ENCODE data around the gene C11orf52. TPM values are rescaled to one million over a fixed set of nuclear protein-coding genes. Genes with fewer than 3 reads are reported as not detected.

Gene C11orf52
- total and polyA plus RNA-seq, 4 donors: 4.2 to 10.9 (median 7.4) TPM

DNA sequence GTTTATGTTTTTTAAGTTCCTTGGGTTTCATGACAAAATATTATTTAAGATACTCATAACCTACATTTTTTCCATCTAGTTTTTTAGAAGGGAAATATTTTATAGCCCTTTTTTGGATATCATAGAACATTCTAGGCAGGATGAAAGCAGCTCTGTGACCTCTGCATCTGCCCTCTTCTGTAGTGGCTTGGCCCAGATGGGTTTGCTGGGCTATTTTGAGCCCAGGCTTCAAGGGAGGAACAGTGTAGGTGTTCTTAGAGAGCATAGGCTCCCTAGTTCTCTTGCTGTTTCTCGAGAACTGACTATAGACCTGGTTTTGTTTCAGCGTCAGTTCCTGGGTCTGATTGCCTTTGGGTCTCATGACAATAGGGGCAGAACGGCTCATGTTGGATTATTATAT, 50.6 kb downstream of the C11orf52 start:
- TF ChIP-seq JUND (IDR thresholded peaks at IDR 0.05) (no peak), FOXA1 (IDR thresholded peaks at IDR 0.05) (no peak), YY1 (IDR thresholded peaks at IDR 0.05) (no peak), NR2F2 (IDR thresholded peaks at IDR 0.05) (no peak), HNF4G (IDR thresholded peaks at IDR 0.05) (no peak)
- TF ChIP-seq, protein P1, sequence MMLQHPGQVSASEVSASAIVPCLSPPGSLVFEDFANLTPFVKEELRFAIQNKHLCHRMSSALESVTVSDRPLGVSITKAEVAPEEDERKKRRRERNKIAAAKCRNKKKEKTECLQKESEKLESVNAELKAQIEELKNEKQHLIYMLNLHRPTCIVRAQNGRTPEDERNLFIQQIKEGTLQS (IDR thresholded peaks at IDR 0.05): no peak
- TF ChIP-seq, protein P2, sequence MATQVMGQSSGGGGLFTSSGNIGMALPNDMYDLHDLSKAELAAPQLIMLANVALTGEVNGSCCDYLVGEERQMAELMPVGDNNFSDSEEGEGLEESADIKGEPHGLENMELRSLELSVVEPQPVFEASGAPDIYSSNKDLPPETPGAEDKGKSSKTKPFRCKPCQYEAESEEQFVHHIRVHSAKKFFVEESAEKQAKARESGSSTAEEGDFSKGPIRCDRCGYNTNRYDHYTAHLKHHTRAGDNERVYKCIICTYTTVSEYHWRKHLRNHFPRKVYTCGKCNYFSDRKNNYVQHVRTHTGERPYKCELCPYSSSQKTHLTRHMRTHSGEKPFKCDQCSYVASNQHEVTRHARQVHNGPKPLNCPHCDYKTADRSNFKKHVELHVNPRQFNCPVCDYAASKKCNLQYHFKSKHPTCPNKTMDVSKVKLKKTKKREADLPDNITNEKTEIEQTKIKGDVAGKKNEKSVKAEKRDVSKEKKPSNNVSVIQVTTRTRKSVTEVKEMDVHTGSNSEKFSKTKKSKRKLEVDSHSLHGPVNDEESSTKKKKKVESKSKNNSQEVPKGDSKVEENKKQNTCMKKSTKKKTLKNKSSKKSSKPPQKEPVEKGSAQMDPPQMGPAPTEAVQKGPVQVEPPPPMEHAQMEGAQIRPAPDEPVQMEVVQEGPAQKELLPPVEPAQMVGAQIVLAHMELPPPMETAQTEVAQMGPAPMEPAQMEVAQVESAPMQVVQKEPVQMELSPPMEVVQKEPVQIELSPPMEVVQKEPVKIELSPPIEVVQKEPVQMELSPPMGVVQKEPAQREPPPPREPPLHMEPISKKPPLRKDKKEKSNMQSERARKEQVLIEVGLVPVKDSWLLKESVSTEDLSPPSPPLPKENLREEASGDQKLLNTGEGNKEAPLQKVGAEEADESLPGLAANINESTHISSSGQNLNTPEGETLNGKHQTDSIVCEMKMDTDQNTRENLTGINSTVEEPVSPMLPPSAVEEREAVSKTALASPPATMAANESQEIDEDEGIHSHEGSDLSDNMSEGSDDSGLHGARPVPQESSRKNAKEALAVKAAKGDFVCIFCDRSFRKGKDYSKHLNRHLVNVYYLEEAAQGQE (IDR thresholded peaks at IDR 0.05): no peak
- Histone ChIP-seq H3K4me1 (ENCODE audit: control insufficient read depth in 4 of 4, insufficient read depth in 4 of 4, low read length in 3 of 4) (no peaks in the 10 kb centered on the region), H3K9ac (ENCODE audit: low read depth in 1 of 2, low read length in 2 of 2) (no peak overlapping the region), H3K27ac (ENCODE audit: low read depth in 1 of 2, low read length in 2 of 2) (no peak overlapping the region), H3K4me3 (ENCODE audit: low read depth in 1 of 3, low read length in 3 of 3) (no peak overlapping the region), H3K9me3 (ENCODE audit: control insufficient read depth in 4 of 4, low read length in 3 of 4) (no peaks in the 10 kb centered on the region), H3K36me3 (ENCODE audit: control insufficient read depth in 4 of 4, insufficient read depth in 3 of 4, low read depth in 1 of 4, low read length in 3 of 4) (peaks cover 0 to 5% (median 2%) of the 10 kb centered on the region in 4 donors), H3K27me3 (ENCODE audit: control insufficient read depth in 4 of 4, insufficient read depth in 4 of 4, low read length in 3 of 4) (no peaks in the 10 kb centered on the region)
- no peak for DNase-seq (ENCODE audit: low spot score)
- WGBS: 97% methylated on average over 3 of the region's 3 CpGs

DNA sequence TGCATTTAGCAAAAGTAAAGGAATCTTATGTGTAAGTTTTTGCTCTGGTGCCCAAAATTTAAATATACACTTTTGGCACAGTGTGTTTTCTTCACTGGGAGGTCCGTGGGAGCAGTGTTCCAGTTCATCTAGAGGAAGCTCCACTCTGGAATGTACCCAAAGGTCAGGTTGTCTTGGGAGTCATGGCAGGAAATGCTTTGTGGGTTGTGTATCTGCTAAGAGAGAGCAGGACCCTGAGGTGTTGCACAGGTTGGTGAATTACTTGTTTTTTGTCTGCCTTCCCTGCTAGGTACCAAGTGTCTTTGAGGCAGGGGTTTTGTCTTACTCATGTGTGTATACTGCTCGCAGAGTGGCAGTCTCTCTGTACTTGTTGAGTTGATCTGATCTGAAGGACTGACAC, 55.7 kb downstream of the C11orf52 start:
- WGBS: 78% methylated on average over 2 of the region's 2 CpGs
- no peak for TF ChIP-seq YY1 (IDR thresholded peaks at IDR 0.05)
- TF ChIP-seq, protein P3, sequence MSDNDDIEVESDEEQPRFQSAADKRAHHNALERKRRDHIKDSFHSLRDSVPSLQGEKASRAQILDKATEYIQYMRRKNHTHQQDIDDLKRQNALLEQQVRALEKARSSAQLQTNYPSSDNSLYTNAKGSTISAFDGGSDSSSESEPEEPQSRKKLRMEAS (IDR thresholded peaks at IDR 0.05): no peak
- no peak for TF ChIP-seq EGR1 (IDR thresholded peaks at IDR 0.05; ENCODE audit: low read depth in 2 of 2)
- TF ChIP-seq GABPA (IDR thresholded peaks at IDR 0.05 in 1 of 2, conservative IDR thresholded peaks at IDR 0.05 in 1 of 2): no peak
- TF ChIP-seq, protein P4, sequence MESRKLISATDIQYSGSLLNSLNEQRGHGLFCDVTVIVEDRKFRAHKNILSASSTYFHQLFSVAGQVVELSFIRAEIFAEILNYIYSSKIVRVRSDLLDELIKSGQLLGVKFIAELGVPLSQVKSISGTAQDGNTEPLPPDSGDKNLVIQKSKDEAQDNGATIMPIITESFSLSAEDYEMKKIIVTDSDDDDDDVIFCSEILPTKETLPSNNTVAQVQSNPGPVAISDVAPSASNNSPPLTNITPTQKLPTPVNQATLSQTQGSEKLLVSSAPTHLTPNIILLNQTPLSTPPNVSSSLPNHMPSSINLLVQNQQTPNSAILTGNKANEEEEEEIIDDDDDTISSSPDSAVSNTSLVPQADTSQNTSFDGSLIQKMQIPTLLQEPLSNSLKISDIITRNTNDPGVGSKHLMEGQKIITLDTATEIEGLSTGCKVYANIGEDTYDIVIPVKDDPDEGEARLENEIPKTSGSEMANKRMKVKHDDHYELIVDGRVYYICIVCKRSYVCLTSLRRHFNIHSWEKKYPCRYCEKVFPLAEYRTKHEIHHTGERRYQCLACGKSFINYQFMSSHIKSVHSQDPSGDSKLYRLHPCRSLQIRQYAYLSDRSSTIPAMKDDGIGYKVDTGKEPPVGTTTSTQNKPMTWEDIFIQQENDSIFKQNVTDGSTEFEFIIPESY (IDR thresholded peaks at IDR 0.05): no peak
- TF ChIP-seq JUND (IDR thresholded peaks at IDR 0.05): no peak
- TF ChIP-seq, protein P2 (IDR thresholded peaks at IDR 0.05): no peak
- no peak for TF ChIP-seq FOXA1 (IDR thresholded peaks at IDR 0.05)
- TF ChIP-seq, protein P1 (IDR thresholded peaks at IDR 0.05): no peak
- no peak for TF ChIP-seq FOXA2 (IDR thresholded peaks at IDR 0.05)
- no peak for TF ChIP-seq NR2F2 (IDR thresholded peaks at IDR 0.05)
- TF ChIP-seq HNF4A (conservative IDR thresholded peaks at IDR 0.05): no peak
- no peak for TF ChIP-seq SP1 (IDR thresholded peaks at IDR 0.05)
- H3K27ac ChIP-seq (ENCODE audit: low read depth in 1 of 2, low read length in 2 of 2): no peak overlapping the region

More for the DNA sequence above, 55.7 kb downstream of the C11orf52 start:
- H3K4me1 ChIP-seq (ENCODE audit: control insufficient read depth in 4 of 4, insufficient read depth in 4 of 4, low read length in 3 of 4): peaks cover 0 to 18% (median 5%) of the 10 kb centered on the region in 4 donors
- H3K4me3 ChIP-seq (ENCODE audit: low read depth in 1 of 3, low read length in 3 of 3): no peak overlapping the region
- DNase-seq (ENCODE audit: low spot score): no peak
- no peaks in the 10 kb centered on the region for H3K27me3 ChIP-seq (ENCODE audit: control insufficient read depth in 4 of 4, insufficient read depth in 4 of 4, low read length in 3 of 4)
- H3K9ac ChIP-seq (ENCODE audit: low read depth in 1 of 2, low read length in 2 of 2): no peak overlapping the region
- no peaks in the 10 kb centered on the region for H3K9me3 ChIP-seq (ENCODE audit: control insufficient read depth in 4 of 4, low read length in 3 of 4)
- peaks cover 0 to 4% (median 1%) of the 10 kb centered on the region in 4 donors for H3K36me3 ChIP-seq (ENCODE audit: control insufficient read depth in 4 of 4, insufficient read depth in 3 of 4, low read depth in 1 of 4, low read length in 3 of 4)
